ENCODE data around the gene RASGEF1B. TPM values are rescaled to one million over a fixed set of nuclear protein-coding genes. Genes with fewer than 3 reads are reported as not detected.

Gene RASGEF1B
- total RNA-seq, 4 donors from 2014 or later: 14.1 to 31.0 (median 26.2) TPM

- no peak for DNase-seq
- Histone ChIP-seq H3K4me3 (no peak overlapping the region), H3K9me3 (no peaks in the 10 kb centered on the region), H3K27me3 (no peaks in the 10 kb centered on the region), H3K27ac (peak overlapping the region; percentile 45 to 78 (median 70)), H3K36me3 (no peaks in the 10 kb centered on the region), H3K4me1 (peaks cover 4 to 24% (median 7%) of the 10 kb centered on the region in 4 donors)
- in situ Hi-C loops (cut with MboI; ENCODE audit: low pct_ligation_motif_present in 1 of 4, low pct_unique_long_range_greater_than_20kb in 1 of 4, low sequenced_read_pairs in 3 of 4) (loop anchor here in 3 of 4 donors (25.0 kb wide), 1 partner anchor 790 kb away; no protein-coding TSS in a partner anchor), intact Hi-C loops (cut with DNase I; ENCODE audit: low total_unique reads) (no loop called here)
- TF ChIP-seq POLR2A (IDR thresholded peaks at IDR 0.05) (no peak), POLR2AphosphoS5 (IDR thresholded peaks at IDR 0.05) (no peak), CTCF (IDR thresholded peaks at IDR 0.05) (no peak), EP300 (IDR thresholded peaks at IDR 0.05; ENCODE audit: low read depth) (no peak)
- WGBS, 2 donors (ENCODE audit: low coverage in 1 of 2): 50 to 60% methylated on average over 1 of the region's 1 CpG
Measured at GRCh38 chr4:81422595-81422994, 49.1 kb downstream of the RASGEF1B start.

DNA sequence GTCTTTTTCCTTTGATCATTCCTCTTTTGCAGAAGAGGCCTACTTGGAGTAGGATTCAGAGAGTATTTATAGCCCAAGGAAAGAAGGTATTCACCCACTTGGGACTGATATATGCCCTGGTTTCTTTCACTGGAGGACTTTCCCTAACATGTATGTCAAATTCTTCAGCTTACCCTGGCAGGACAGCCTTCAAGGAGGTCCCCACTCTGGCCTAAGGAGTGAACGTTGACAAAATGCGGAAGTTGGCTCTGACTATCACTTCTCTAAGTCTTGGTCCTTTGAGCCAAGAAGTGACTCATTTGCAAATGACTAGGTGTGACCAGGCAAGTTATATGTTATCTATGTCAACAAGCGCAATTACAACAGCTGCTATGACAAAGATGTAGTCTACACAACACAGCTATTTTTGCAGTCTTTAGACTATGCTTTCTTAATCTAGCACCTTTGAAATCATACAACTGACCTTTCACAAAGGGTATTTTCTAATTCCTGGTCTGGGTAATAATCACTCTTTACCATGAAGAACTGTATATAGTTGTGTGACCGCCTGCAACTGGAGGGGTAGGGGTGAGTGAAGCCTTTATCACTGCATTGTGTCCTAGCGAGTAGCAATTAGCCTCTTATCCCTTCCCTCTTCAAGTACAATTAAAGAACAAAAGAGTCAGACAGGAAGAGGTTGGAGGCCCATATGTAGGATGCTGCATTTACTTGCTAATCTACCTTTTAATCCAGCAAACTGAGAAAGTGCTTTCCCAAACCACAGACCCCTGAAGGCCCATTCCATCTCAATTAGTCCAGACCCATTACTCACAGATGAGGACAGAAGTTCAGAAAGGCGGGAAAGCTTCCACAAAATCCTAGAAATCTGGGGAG is 50.1 kb downstream of the RASGEF1B start:
- Histone ChIP-seq H3K4me3 (no peak overlapping the region), H3K9me3 (no peaks in the 10 kb centered on the region), H3K4me1 (peaks cover 4 to 24% (median 7%) of the 10 kb centered on the region in 4 donors), H3K36me3 (no peaks in the 10 kb centered on the region), H3K27ac (peak overlapping the region; percentile 63 to 78 (median 78)), H3K27me3 (no peaks in the 10 kb centered on the region)
- 30 to 46% methylated on average over 2 to 6 of the region's 6 CpGs for WGBS, 2 donors (ENCODE audit: low coverage in 1 of 2)
- DNase-seq: peak; percentile 55
- intact Hi-C loops (cut with DNase I; ENCODE audit: low total_unique reads) (no loop called here), in situ Hi-C loops (cut with MboI; ENCODE audit: low pct_ligation_motif_present in 1 of 4, low pct_unique_long_range_greater_than_20kb in 1 of 4, low sequenced_read_pairs in 3 of 4) (loop anchor here in 3 of 4 donors (25.0 kb wide), 1 partner anchor 791 kb away; no protein-coding TSS in a partner anchor)
- TF ChIP-seq CTCF (IDR thresholded peaks at IDR 0.05): no peak
- no peak for TF ChIP-seq EP300 (IDR thresholded peaks at IDR 0.05; ENCODE audit: low read depth)
- no peak for TF ChIP-seq POLR2A (IDR thresholded peaks at IDR 0.05)
- TF ChIP-seq POLR2AphosphoS5 (IDR thresholded peaks at IDR 0.05): peak in 2 of 3 donors; percentile 71 to 77

DNA sequence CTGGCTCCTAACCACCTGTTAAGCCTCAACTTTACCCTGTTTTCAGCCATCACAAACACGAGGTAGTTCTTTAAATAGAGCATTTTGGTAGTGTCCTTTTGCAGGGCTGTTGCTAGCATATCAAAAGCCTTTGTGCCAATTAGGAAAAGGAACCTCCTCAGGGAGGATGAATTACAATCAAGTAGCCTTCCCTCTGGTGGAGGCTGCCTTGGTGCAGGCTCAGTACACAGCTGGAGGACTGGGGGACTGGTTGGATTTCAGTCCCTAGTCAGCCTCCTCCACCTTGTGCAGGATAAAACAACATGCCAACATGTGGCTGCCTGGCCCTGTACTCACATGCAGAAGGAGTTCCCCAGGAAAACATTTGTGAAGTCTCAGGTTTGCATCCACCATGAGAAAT is 53.1 kb downstream of the RASGEF1B start:
- no peak for DNase-seq
- no peak for TF ChIP-seq POLR2A (IDR thresholded peaks at IDR 0.05)
- no peak for TF ChIP-seq CTCF (IDR thresholded peaks at IDR 0.05)
- no peak for TF ChIP-seq POLR2AphosphoS5 (IDR thresholded peaks at IDR 0.05)
- no peak for TF ChIP-seq EP300 (IDR thresholded peaks at IDR 0.05; ENCODE audit: low read depth)
- intact Hi-C loops (cut with DNase I; ENCODE audit: low total_unique reads): no loop called here
- Histone ChIP-seq H3K4me1 (peaks cover 4 to 19% (median 6%) of the 10 kb centered on the region in 4 donors), H3K4me3 (no peak overlapping the region), H3K36me3 (no peaks in the 10 kb centered on the region), H3K9me3 (no peaks in the 10 kb centered on the region), H3K27ac (no peak overlapping the region), H3K27me3 (no peaks in the 10 kb centered on the region)
- in situ Hi-C loops (cut with MboI; ENCODE audit: low pct_ligation_motif_present in 1 of 4, low pct_unique_long_range_greater_than_20kb in 1 of 4, low sequenced_read_pairs in 3 of 4): loop anchor here in 3 of 4 donors (25.0 kb wide), 1 partner anchor 794 kb away; no protein-coding TSS in a partner anchor
- WGBS, 2 donors (ENCODE audit: low coverage in 1 of 2): 48% methylated on average over 1 of the region's 1 CpG; no CpG with 5 or more reads in 1 of the 2 donors

DNA sequence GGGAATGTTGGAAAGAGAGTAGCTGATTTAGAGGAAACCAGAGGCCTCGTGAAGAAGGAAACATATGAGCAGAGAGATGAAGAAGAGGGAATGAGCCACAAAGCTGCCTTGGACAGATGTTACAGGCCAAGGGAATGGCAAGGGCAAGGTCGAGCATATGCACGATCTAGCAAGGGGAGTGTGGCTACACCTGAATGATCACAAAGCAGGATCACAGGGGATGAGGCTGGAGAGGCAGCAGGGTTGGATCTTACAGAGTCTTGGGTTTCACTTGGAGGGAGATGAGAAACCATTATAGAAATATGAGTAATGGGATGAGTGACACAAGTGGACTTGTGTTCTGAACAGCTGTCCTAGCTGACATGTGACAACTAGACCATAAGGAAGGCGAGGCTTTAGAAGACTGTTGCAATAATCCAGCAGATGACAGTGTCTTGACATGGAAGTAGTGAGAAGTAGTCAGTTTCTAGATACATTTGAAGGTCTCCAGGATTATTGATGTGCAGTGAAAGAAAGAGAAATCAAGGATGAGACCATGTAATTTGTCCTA is 58.7 kb downstream of the RASGEF1B start:
- H3K4me1 ChIP-seq: no peaks in the 10 kb centered on the region
- WGBS, 2 donors (ENCODE audit: low coverage in 1 of 2): 66 to 75% methylated on average over 4 of the region's 4 CpGs
- DNase-seq: no peak
- intact Hi-C loops (cut with DNase I; ENCODE audit: low total_unique reads): no loop called here
- no peaks in the 10 kb centered on the region for H3K36me3 ChIP-seq
- no peak overlapping the region for H3K4me3 ChIP-seq
- H3K27me3 ChIP-seq: no peaks in the 10 kb centered on the region
- H3K9me3 ChIP-seq: no peaks in the 10 kb centered on the region
- in situ Hi-C loops (cut with MboI; ENCODE audit: low pct_ligation_motif_present in 1 of 4, low pct_unique_long_range_greater_than_20kb in 1 of 4, low sequenced_read_pairs in 3 of 4): loop anchor here in 3 of 4 donors (25.0 kb wide), 1 partner anchor 799 kb away; no protein-coding TSS in a partner anchor
- TF ChIP-seq POLR2A (IDR thresholded peaks at IDR 0.05) (no peak), POLR2AphosphoS5 (IDR thresholded peaks at IDR 0.05) (no peak), EP300 (IDR thresholded peaks at IDR 0.05; ENCODE audit: low read depth) (no peak), CTCF (IDR thresholded peaks at IDR 0.05) (no peak)
- H3K27ac ChIP-seq: no peak overlapping the region

Data from transverse colon (tissue), 4 donors.